K562 (cell line): Measurements from ENCODE around the gene RSRP1. TPM values are rescaled to one million over a fixed set of nuclear protein-coding genes. Genes with fewer than 3 reads are reported as not detected.

Source experiments
- ATAC-seq: fragments of 200-7000 bp; cut with Tn5 transposase; 3 replicates; pipeline ENCODE4 v1.9.1; 2020; ENCODE audit warnings: moderate library complexity
- BruUV-seq: library from RNA; stranded (reverse); fragments of 400-500 nt; replicated peaks from 2 replicates; lab custom pipeline; 2021; lab: Mats Ljungman, UMichigan
- CTCF ChIA-PET: fragments of 300-600 bp; formaldehyde crosslinking; extraction: SDS; loops from one replicate; lab custom pipeline; 2021; ENCODE audit warnings: low intra/inter-chr PET ratio; lab: Yijun Ruan, JAX
- POLR2A ChIA-PET: fragments of 300-600, 350-650 bp; sonication (Branson Sonifier 250); formaldehyde crosslinking; extraction: SDS; loops from one replicate; lab custom pipeline; 2021; ENCODE audit warnings: antibody characterized with exemption, inconsistent platforms; lab: Yijun Ruan, JAX
- DNase-seq, 4 experiments: peaks; one replicate each; pipeline versions ENCODE4 v3.0.0 to v3.0.0-alpha.2; 2011 to 2018; ENCODE audit warnings: low spot score in 3 of 4, mixed read lengths in 3 of 4; ENCODE audit errors: extremely low read depth in 1 of 4
- FAIRE-seq: peaks from 2 replicates; lab custom pipeline; 2011; peaks lifted over from hg19 to GRCh38; lab: Jason Lieb, UNC
- H2AFZ ChIP-seq: 2 replicates; pipeline ENCODE4 v1.6.0; 2011; ENCODE audit warnings: low read depth, low read length, control low read depth, inconsistent platforms
- H3K27ac ChIP-seq: fragments of 200-600 bp; 3 replicates; pipeline ENCODE4 v1.8.0; 2011; ENCODE audit warnings: low read depth, mild to moderate bottlenecking, control low read depth, inconsistent platforms, low read length, moderate library complexity, mixed read lengths; ENCODE audit errors: extremely low read depth
- H3K27me3 ChIP-seq, 2 experiments: fragments of 300-600 bp in 1 of 2; 2 replicates in 1 of 2; 3 replicates in 1 of 2; pipeline versions ENCODE4 v1.6.0 to v1.8.0; 2011; ENCODE audit warnings: inconsistent platforms in 2 of 2, low read length in 2 of 2, mild to moderate bottlenecking in 1 of 2, mixed read lengths in 1 of 2, moderate library complexity in 1 of 2; ENCODE audit not compliant: control insufficient read depth in 2 of 2, insufficient read depth in 2 of 2
- H3K36me3 ChIP-seq: fragments of 300-600 bp; 3 replicates; pipeline ENCODE4 v1.8.0; 2011; ENCODE audit warnings: mild to moderate bottlenecking, low read length, inconsistent platforms; ENCODE audit not compliant: control insufficient read depth, insufficient read depth
- H3K4me1 ChIP-seq, 2 experiments: fragments of 200-600 bp in 1 of 2; replicated peaks in 1 of 2; 2 replicates in 1 of 2; 3 replicates in 1 of 2; pipeline versions ENCODE4 v1.5.1 to v1.8.0; 2011; ENCODE audit warnings: inconsistent platforms in 2 of 2, low read length in 2 of 2, mild to moderate bottlenecking in 1 of 2, mixed read lengths in 1 of 2, moderate library complexity in 1 of 2; ENCODE audit not compliant: control insufficient read depth in 2 of 2, insufficient read depth in 2 of 2
- H3K4me2 ChIP-seq: 2 replicates; pipeline ENCODE4 v1.6.1; 2011; ENCODE audit warnings: low read length, control low read depth, inconsistent platforms, mixed read lengths; ENCODE audit not compliant: insufficient read depth
- H3K4me3 ChIP-seq: fragments of 200-600 bp; sonication (generic), shearing (Covaris generic); 2 replicates; pipeline ENCODE4 v1.5.1; 2016; ENCODE audit warnings: control low read depth, inconsistent platforms
- H3K79me2 ChIP-seq: fragments of 200-600 bp; 3 replicates; pipeline ENCODE4 v1.8.0; 2011; ENCODE audit warnings: low read length, inconsistent platforms; ENCODE audit not compliant: control insufficient read depth, insufficient read depth
- H3K9ac ChIP-seq, 2 experiments: 2 replicates each; pipeline versions ENCODE4 v1.6.0 to v1.6.1; 2011; ENCODE audit warnings: low read depth in 2 of 2, low read length in 2 of 2, control low read depth in 1 of 2, inconsistent platforms in 1 of 2, mild to moderate bottlenecking in 1 of 2, mixed read lengths in 1 of 2; ENCODE audit not compliant: insufficient read depth in 1 of 2
- H3K9me1 ChIP-seq: one replicate; pipeline ENCODE4 v1.6.0; 2011; ENCODE audit warnings: inconsistent platforms, mild to moderate bottlenecking, low read length, moderate library complexity; ENCODE audit not compliant: control insufficient read depth, insufficient read depth
- H3K9me3 ChIP-seq: replicated peaks from 2 replicates; pipeline ENCODE4 v1.5.1; 2011; ENCODE audit warnings: low read depth, low read length, inconsistent platforms; ENCODE audit not compliant: control insufficient read depth, insufficient read depth
- H4K20me1 ChIP-seq: replicated peaks from 2 replicates; pipeline ENCODE4 v1.6.1; 2011; ENCODE audit warnings: low read length, inconsistent platforms, mixed read lengths; ENCODE audit not compliant: control insufficient read depth, insufficient read depth
- GABPB1 ChIP-seq: sonication (generic); formaldehyde crosslinking; IDR thresholded peaks from 2 replicates; pipeline ENCODE4 v1.8.0; 2022; ENCODE audit warnings: mild to moderate bottlenecking, missing genetic modification reagents
- MEF2A ChIP-seq: IDR thresholded peaks from 2 replicates; pipeline ENCODE4 v1.6.1; 2011; ENCODE audit warnings: low read depth, mild to moderate bottlenecking, low read length, moderate library complexity; ENCODE audit not compliant: control insufficient read depth
- ZBTB1 ChIP-seq: sonication (generic); formaldehyde crosslinking; IDR thresholded peaks from 2 replicates; pipeline ENCODE4 v1.8.1; 2023; ENCODE audit warnings: missing genetic modification reagents, low read depth, mild to moderate bottlenecking, borderline replicate concordance
- ZC3H11A ChIP-seq: IDR thresholded peaks from 2 replicates; pipeline ENCODE4 v1.6.1; 2012; ENCODE audit warnings: low read depth, low read length, improper control_type of control experiment
- ZFP36 ChIP-seq: fragments of 150-350 bp; IDR thresholded peaks from 2 replicates; pipeline ENCODE4 v1.6.1; 2018; ENCODE audit warnings: low read length, low read depth; ENCODE audit not compliant: partially characterized antibody
- ZNF707 ChIP-seq: fragments of 250-450 bp; sonication (Bioruptor Pico); conservative IDR thresholded peaks from 2 replicates; pipeline ENCODE4 v1.8.0; 2022; ENCODE audit warnings: inconsistent platforms, mild to moderate bottlenecking, moderate library complexity
- WGBS: fragments of 100-300 bp; shearing (Covaris generic); methylation state at CpG from one replicate; pipeline ENCODE4 v1.1.6; 2016; ENCODE audit warnings: low coverage, mixed read lengths; ENCODE audit not compliant: insufficient coverage; ENCODE audit errors: missing lambda C conversion rate; 5-methylcytosine and 5-hydroxymethylcytosine counted together
- in situ Hi-C: fragments of 300-500 bp; cut with MboI; formaldehyde crosslinking; loops from 4 replicates; pipeline ENCODE4 v1.15.0; 2018; ENCODE audit warnings: inconsistent platforms, mixed read lengths
- intact Hi-C: fragments of 100-400 bp; cut with micrococcal nuclease; formaldehyde crosslinking; loops from 2 replicates; pipeline ENCODE4 v1.14.2; 2022
- polyA plus RNA-seq, 8 experiments: library from polyadenylated mRNA; depleted of rRNA in 4 of 8; stranded (reverse) in 5 of 8; unstranded in 3 of 8; fragments of >200 nt; fragmentation: Nextera tagmentation in 2 of 8; fragmentation: Illumina TruSeq in 1 of 8; extraction: Ambion mirVana in 2 of 8; extraction: Trizol in 1 of 8; gene quantifications; 2 replicates each; pipeline versions ENCODE4 v1.2.1 to v1.2.3, GENCODE V29; 2011 to 2014; ENCODE audit warnings: inconsistent platforms in 1 of 8, missing spikeins in 1 of 8
- total RNA-seq, 7 experiments: library from RNA; depleted of rRNA in 6 of 7; stranded (reverse); fragments of >200 nt in 6 of 7; fragmentation: Illumina TruSeq in 2 of 7; extraction: Trizol in 2 of 7; gene quantifications; 2 replicates each; pipeline versions ENCODE4 v1.2.1 to v1.2.3, GENCODE V29; 2011 to 2021; ENCODE audit warnings: low replicate concordance in 1 of 7
- TF ChIP-seq, protein P1 (sequence below): fragments of 150-350 bp; IDR thresholded peaks from 2 replicates; pipeline ENCODE4 v1.6.1; 2014; ENCODE audit warnings: low read depth, mild to moderate bottlenecking, low read length, borderline replicate concordance

The RSRP1 gene
- total and polyA plus RNA-seq, 9 of the 15 experiments (the other 6 are each of a cell fraction or from before 2014, with no cell fraction given), result 27.2 to 283 (median 146) TPM

DNA sequence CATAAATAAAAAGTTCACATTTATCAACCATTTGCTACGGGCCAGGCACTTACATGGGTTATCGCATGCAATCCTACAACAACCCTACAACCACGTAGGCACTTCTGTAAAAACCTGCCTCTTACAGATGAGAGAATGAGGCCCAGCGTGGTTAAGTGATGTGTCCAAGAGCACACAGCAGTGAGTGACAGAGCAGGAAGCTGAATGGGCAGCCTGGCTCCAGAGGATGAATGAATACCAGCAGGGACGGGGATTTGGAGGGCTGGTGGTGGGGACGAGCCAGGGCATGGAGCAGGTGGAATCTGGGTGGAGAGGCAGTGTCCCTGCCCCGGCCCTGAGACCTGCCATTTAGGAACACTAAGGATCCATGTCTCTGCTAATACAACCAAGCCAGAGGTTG, 50.4 kb downstream of the RSRP1 start:
- H3K36me3 ChIP-seq, result no peaks in the 10 kb centered on the region
- no peak overlapping the region for H3K27ac ChIP-seq
- H3K79me2 ChIP-seq, result no peaks in the 10 kb centered on the region
- ChIA-PET POLR2A (interaction anchor here (1.2 to 1.5 kb wide), 2 partner anchors 35 to 240 kb away, joined by 3 to 4 read pairs; partner anchors contain the start of gene SYF2), CTCF (no interaction called here)
- in situ Hi-C loops, result no loop called here
- ATAC-seq, result no peak
- intact Hi-C loops, result no loop called here
- no peaks in the 10 kb centered on the region for H3K9me3 ChIP-seq
- peaks cover 49 to 96% of the 10 kb centered on the region in 2 experiments; a peak in 4 of 5 replicates for H3K27me3 ChIP-seq
- H3K4me1 ChIP-seq, result peaks cover 0 to 11% of the 10 kb centered on the region in 2 experiments; a peak in 1 of 5 replicates
- DNase-seq, result no peak
- no peak for FAIRE-seq
- H3K9me1 ChIP-seq, result no peaks in the 10 kb centered on the region
- no peak overlapping the region for H3K4me2 ChIP-seq
- WGBS, result 14% methylated on average over 7 of the region's 7 CpGs
- no peak overlapping the region for H2AFZ ChIP-seq
- no peak overlapping the region for H3K4me3 ChIP-seq
- no TSS peak for BruUV-seq
- no peaks in the 10 kb centered on the region; the same call in none of the 2 replicates for H4K20me1 ChIP-seq
- no peak overlapping the region; a peak in 1 of 4 replicates for H3K9ac ChIP-seq
- TF ChIP-seq ZFP36, result peak; percentile 31
- no peak for TF ChIP-seq ZNF707

- in situ Hi-C loops, result no loop called here
- H3K4me2 ChIP-seq, result no peak overlapping the region
- CTCF ChIA-PET, result no interaction called here
Observed at GRCh38 chr1:25195835-25196234, 51.4 kb downstream of the RSRP1 start.

More at GRCh38 chr1:25195835-25196234, 51.4 kb downstream of the RSRP1 start:
- H3K4me3 ChIP-seq, result no peak overlapping the region
- ATAC-seq (no peak), DNase-seq (no peak)
- H3K36me3 ChIP-seq, result no peaks in the 10 kb centered on the region
- no TSS peak for BruUV-seq
- no peaks in the 10 kb centered on the region for H3K9me1 ChIP-seq
- no peaks in the 10 kb centered on the region for H3K79me2 ChIP-seq
- 9% methylated on average over 6 of the region's 6 CpGs for WGBS
- H3K4me1 ChIP-seq, result peaks cover 0 to 11% of the 10 kb centered on the region in 2 experiments; a peak in 1 of 5 replicates
- no peaks in the 10 kb centered on the region for H3K9me3 ChIP-seq
- H3K27ac ChIP-seq, result no peak overlapping the region
- intact Hi-C loops, result no loop called here
- POLR2A ChIA-PET, result no interaction called here
- TF ChIP-seq ZC3H11A (no peak), MEF2A (no peak), GABPB1 (CRISPR knock-in tag) (no peak), ZBTB1 (CRISPR knock-in tag) (no peak)
- TF ChIP-seq, protein P1, sequence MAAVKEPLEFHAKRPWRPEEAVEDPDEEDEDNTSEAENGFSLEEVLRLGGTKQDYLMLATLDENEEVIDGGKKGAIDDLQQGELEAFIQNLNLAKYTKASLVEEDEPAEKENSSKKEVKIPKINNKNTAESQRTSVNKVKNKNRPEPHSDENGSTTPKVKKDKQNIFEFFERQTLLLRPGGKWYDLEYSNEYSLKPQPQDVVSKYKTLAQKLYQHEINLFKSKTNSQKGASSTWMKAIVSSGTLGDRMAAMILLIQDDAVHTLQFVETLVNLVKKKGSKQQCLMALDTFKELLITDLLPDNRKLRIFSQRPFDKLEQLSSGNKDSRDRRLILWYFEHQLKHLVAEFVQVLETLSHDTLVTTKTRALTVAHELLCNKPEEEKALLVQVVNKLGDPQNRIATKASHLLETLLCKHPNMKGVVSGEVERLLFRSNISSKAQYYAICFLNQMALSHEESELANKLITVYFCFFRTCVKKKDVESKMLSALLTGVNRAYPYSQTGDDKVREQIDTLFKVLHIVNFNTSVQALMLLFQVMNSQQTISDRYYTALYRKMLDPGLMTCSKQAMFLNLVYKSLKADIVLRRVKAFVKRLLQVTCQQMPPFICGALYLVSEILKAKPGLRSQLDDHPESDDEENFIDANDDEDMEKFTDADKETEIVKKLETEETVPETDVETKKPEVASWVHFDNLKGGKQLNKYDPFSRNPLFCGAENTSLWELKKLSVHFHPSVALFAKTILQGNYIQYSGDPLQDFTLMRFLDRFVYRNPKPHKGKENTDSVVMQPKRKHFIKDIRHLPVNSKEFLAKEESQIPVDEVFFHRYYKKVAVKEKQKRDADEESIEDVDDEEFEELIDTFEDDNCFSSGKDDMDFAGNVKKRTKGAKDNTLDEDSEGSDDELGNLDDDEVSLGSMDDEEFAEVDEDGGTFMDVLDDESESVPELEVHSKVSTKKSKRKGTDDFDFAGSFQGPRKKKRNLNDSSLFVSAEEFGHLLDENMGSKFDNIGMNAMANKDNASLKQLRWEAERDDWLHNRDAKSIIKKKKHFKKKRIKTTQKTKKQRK, result no peak
- TF ChIP-seq, all 486 proteins: peak for 0
- H3K27me3 ChIP-seq, result peaks cover 45 to 96% of the 10 kb centered on the region in 2 experiments; a peak in 4 of 5 replicates
- H4K20me1 ChIP-seq, result no peaks in the 10 kb centered on the region; the same call in 1 of the 2 replicates
- no peak overlapping the region for H3K9ac ChIP-seq
- no peak overlapping the region for H2AFZ ChIP-seq
- no peak for FAIRE-seq
